SJSA1 (cell line): ENCODE measurements around the gene ERMARD. TPM values are rescaled to one million over a fixed set of nuclear protein-coding genes. Genes with fewer than 3 reads are reported as not detected.
A peak's percentile ranks its signal among the peaks of the same experiment; 100 is the strongest.

ENCODE experiments used
- DNase-seq, 2 experiments: peaks; one replicate each; pipeline ENCODE4 v3.0.0-alpha.2; 2015 to 2020; ENCODE audit warnings: low spot score in 2 of 2, low read depth in 1 of 2
- H3K27ac ChIP-seq: fragments of 250-450 bp; sonication (Bioruptor Pico); 2 replicates; pipeline ENCODE4 v1.5.1; 2020; ENCODE audit warnings: mild to moderate bottlenecking, moderate library complexity
- H3K27me3 ChIP-seq: fragments of 250-450 bp; sonication (Bioruptor Pico); replicated peaks from 2 replicates; pipeline ENCODE4 v1.5.1; 2020; ENCODE audit warnings: mild to moderate bottlenecking, moderate library complexity
- H3K36me3 ChIP-seq: fragments of 250-450 bp; sonication (Bioruptor Pico); 2 replicates; pipeline ENCODE4 v1.5.1; 2020; ENCODE audit warnings: mild to moderate bottlenecking
- H3K4me1 ChIP-seq: fragments of 250-450 bp; sonication (Bioruptor Pico); replicated peaks from 2 replicates; pipeline ENCODE4 v1.6.1; 2021; ENCODE audit warnings: mild to moderate bottlenecking
- H3K4me3 ChIP-seq: fragments of 250-450 bp; sonication (Bioruptor Pico); 2 replicates; pipeline ENCODE4 v1.5.1; 2020; ENCODE audit warnings: mild to moderate bottlenecking
- H3K9me3 ChIP-seq: fragments of 250-450 bp; sonication (Bioruptor Pico); replicated peaks from 2 replicates; pipeline ENCODE4 v1.5.1; 2020; ENCODE audit warnings: mild to moderate bottlenecking
- total RNA-seq: library from RNA; depleted of rRNA; stranded (reverse); fragments of >200 nt; shearing (Covaris generic); gene quantifications from 2 replicates; pipeline ENCODE4 v1.2.3, GENCODE V29; 2014

Gene ERMARD
- total RNA-seq, 1 experiment from 2014 or later = 13.4 TPM

- Histone ChIP-seq H3K4me3 (no peak overlapping the region), H3K27me3 (peaks cover 51% of the 10 kb centered on the region), H3K36me3 (no peaks in the 10 kb centered on the region), H3K27ac (no peak overlapping the region), H3K4me1 (peaks cover 13% of the 10 kb centered on the region), H3K9me3 (no peaks in the 10 kb centered on the region)
- peak in 1 of 2 experiments; percentile 27 for DNase-seq
Measured at GRCh38 chr6:169793408-169793807, 42.0 kb downstream of the ERMARD start.

GRCh38 chr6:169794317-169795055 is 43.1 kb downstream of the ERMARD start:
- Histone ChIP-seq H3K27ac (no peak overlapping the region), H3K4me1 (peaks cover 12% of the 10 kb centered on the region), H3K27me3 (peaks cover 49% of the 10 kb centered on the region), H3K36me3 (no peaks in the 10 kb centered on the region), H3K4me3 (no peak overlapping the region), H3K9me3 (no peaks in the 10 kb centered on the region)
- DNase-seq = peak in 1 of 2 experiments; percentile 32

- H3K36me3 ChIP-seq = no peaks in the 10 kb centered on the region
- H3K9me3 ChIP-seq = no peaks in the 10 kb centered on the region
- DNase-seq = no peak
- H3K4me3 ChIP-seq = no peak overlapping the region
- H3K4me1 ChIP-seq = peaks cover 5% of the 10 kb centered on the region
- no peak overlapping the region for H3K27ac ChIP-seq
- H3K27me3 ChIP-seq = peaks cover 45% of the 10 kb centered on the region
Measured at GRCh38 chr6:169795196-169795595, 43.8 kb downstream of the ERMARD start.

GRCh38 chr6:169798764-169799473 is 47.5 kb downstream of the ERMARD start:
- Histone ChIP-seq H3K4me1 (no peaks in the 10 kb centered on the region), H3K27ac (no peak overlapping the region), H3K27me3 (peaks cover 33% of the 10 kb centered on the region), H3K36me3 (no peaks in the 10 kb centered on the region), H3K9me3 (no peaks in the 10 kb centered on the region), H3K4me3 (no peak overlapping the region)
- DNase-seq = no peak

GRCh38 chr6:169799474-169799926 is 48.1 kb downstream of the ERMARD start:
- H3K4me1 ChIP-seq = no peaks in the 10 kb centered on the region
- H3K36me3 ChIP-seq = no peaks in the 10 kb centered on the region
- no peak overlapping the region for H3K4me3 ChIP-seq
- no peak overlapping the region for H3K27ac ChIP-seq
- H3K9me3 ChIP-seq = no peaks in the 10 kb centered on the region
- DNase-seq = no peak
- H3K27me3 ChIP-seq = peaks cover 33% of the 10 kb centered on the region

- Histone ChIP-seq H3K9me3 (no peaks in the 10 kb centered on the region), H3K4me3 (no peak overlapping the region), H3K27me3 (peaks cover 33% of the 10 kb centered on the region), H3K36me3 (no peaks in the 10 kb centered on the region), H3K4me1 (no peaks in the 10 kb centered on the region), H3K27ac (no peak overlapping the region)
- DNase-seq = no peak
Measured at GRCh38 chr6:169800116-169800667, 48.8 kb downstream of the ERMARD start.

GRCh38 chr6:169800668-169801395 is 49.4 kb downstream of the ERMARD start:
- Histone ChIP-seq H3K27ac (no peak overlapping the region), H3K36me3 (no peaks in the 10 kb centered on the region), H3K4me3 (no peak overlapping the region), H3K9me3 (no peaks in the 10 kb centered on the region), H3K27me3 (peaks cover 26% of the 10 kb centered on the region), H3K4me1 (no peaks in the 10 kb centered on the region)
- DNase-seq = peak in 1 of 2 experiments; percentile 34

GRCh38 chr6:169801396-169802160 is 50.2 kb downstream of the ERMARD start:
- peak in 1 of 2 experiments; percentile 36 for DNase-seq
- Histone ChIP-seq H3K9me3 (no peaks in the 10 kb centered on the region), H3K36me3 (no peaks in the 10 kb centered on the region), H3K27ac (no peak overlapping the region), H3K4me1 (no peaks in the 10 kb centered on the region), H3K27me3 (peaks cover 19% of the 10 kb centered on the region), H3K4me3 (no peak overlapping the region)

GRCh38 chr6:169802790-169803189 is 51.4 kb downstream of the ERMARD start:
- DNase-seq = no peak
- no peaks in the 10 kb centered on the region for H3K9me3 ChIP-seq
- H3K27me3 ChIP-seq = peaks cover 8% of the 10 kb centered on the region; the same call in 1 of the 2 replicates
- H3K36me3 ChIP-seq = no peaks in the 10 kb centered on the region
- no peak overlapping the region for H3K4me3 ChIP-seq
- no peaks in the 10 kb centered on the region for H3K4me1 ChIP-seq
- H3K27ac ChIP-seq = no peak overlapping the region

- no peak for DNase-seq
- Histone ChIP-seq H3K27me3 (peaks cover 2% of the 10 kb centered on the region; the same call in 1 of the 2 replicates), H3K36me3 (no peaks in the 10 kb centered on the region), H3K27ac (no peak overlapping the region), H3K9me3 (no peaks in the 10 kb centered on the region), H3K4me3 (no peak overlapping the region), H3K4me1 (no peaks in the 10 kb centered on the region)
Measured at GRCh38 chr6:169803271-169803811, 51.9 kb downstream of the ERMARD start.

GRCh38 chr6:169803816-169804340 is 52.5 kb downstream of the ERMARD start:
- H3K4me1 ChIP-seq = no peaks in the 10 kb centered on the region
- no peaks in the 10 kb centered on the region for H3K27me3 ChIP-seq
- no peaks in the 10 kb centered on the region for H3K9me3 ChIP-seq
- DNase-seq = no peak
- no peak overlapping the region for H3K4me3 ChIP-seq
- no peak overlapping the region for H3K27ac ChIP-seq
- no peaks in the 10 kb centered on the region for H3K36me3 ChIP-seq

GRCh38 chr6:169804427-169804826 is 53.0 kb downstream of the ERMARD start:
- Histone ChIP-seq H3K4me3 (no peak overlapping the region), H3K27me3 (no peaks in the 10 kb centered on the region), H3K4me1 (no peaks in the 10 kb centered on the region), H3K9me3 (no peaks in the 10 kb centered on the region), H3K27ac (no peak overlapping the region), H3K36me3 (no peaks in the 10 kb centered on the region)
- DNase-seq = no peak
